HCT116 (cell line): ENCODE results near the gene RPS27. TPM values are rescaled to one million over a fixed set of nuclear protein-coding genes. Genes with fewer than 3 reads are reported as not detected.

Experiments used
- ATAC-seq: fragments of 200-7000 bp; cut with Tn5 transposase; 2 replicates; pipeline ENCODE4 v1.9.1; 2020; ENCODE audit warnings: mild to moderate bottlenecking, moderate library complexity
- BruUV-seq: library from RNA; stranded (reverse); fragments of 400-500 nt; replicated peaks from 2 replicates; lab custom pipeline; 2021; lab: Mats Ljungman, UMichigan
- CTCF ChIA-PET: fragments of 300-600 bp; sonication (Branson Sonifier 250); formaldehyde crosslinking; loops from one replicate; lab custom pipeline; 2021; ENCODE audit warnings: antibody characterized with exemption; lab: Charles Lee
- POLR2A ChIA-PET: fragments of 300-600, 350-600 bp; sonication (Branson Sonifier 250); formaldehyde crosslinking; loops from one replicate; lab custom pipeline; 2021; ENCODE audit warnings: antibody characterized with exemption; lab: Charles Lee
- RAD21 ChIA-PET, 2 experiments: fragments of 300-600 bp; sonication (Branson Sonifier 250); formaldehyde crosslinking; loops; one replicate each; lab custom pipeline; 2023; ENCODE audit warnings: low total read pairs in 2 of 2; ENCODE audit not compliant: uncharacterized antibody in 2 of 2, unreplicated experiment in 2 of 2, low non-redundant PET in 1 of 2; lab: Charles Lee
- DNase-seq: peaks from one replicate; pipeline ENCODE4 v3.0.0-alpha.2; 2010; ENCODE audit warnings: low read depth, low spot score
- H2AFZ ChIP-seq: fragments of 200-600 bp; shearing (Covaris generic), sonication (generic); 2 replicates; pipeline ENCODE4 v1.6.1; 2017; ENCODE audit warnings: low read depth, mixed run types, mixed read lengths, antibody characterized with exemption, low read length; ENCODE audit not compliant: poor library complexity, severe bottlenecking
- H3K27ac ChIP-seq: 2 replicates; pipeline ENCODE4 v1.5.1; 2012; ENCODE audit warnings: low read depth, low read length
- H3K27me3 ChIP-seq: fragments of 200-600 bp; sonication (generic); 2 replicates; pipeline ENCODE4 v1.6.1; 2016; ENCODE audit warnings: mixed run types, low read length, mixed read lengths; ENCODE audit not compliant: insufficient read depth
- H3K36me3 ChIP-seq, 2 experiments: fragments of 200-500 bp in 1 of 2; fragments of 200-600 bp in 1 of 2; sonication (Bioruptor generic) in 1 of 2; sonication (generic) in 1 of 2; 2 replicates each; pipeline versions ENCODE4 v1.5.1 to v1.6.1; 2014 to 2016; ENCODE audit warnings: low read length in 2 of 2, inconsistent platforms in 1 of 2, mixed read lengths in 1 of 2, mixed run types in 1 of 2; ENCODE audit not compliant: insufficient read depth in 2 of 2, control insufficient read depth in 1 of 2
- H3K4me1 ChIP-seq, 2 experiments: fragments of 200-600 bp in 1 of 2; sonication (generic) in 1 of 2; 2 replicates each; pipeline versions ENCODE4 v1.5.1 to v1.6.1; 2012 to 2017; ENCODE audit warnings: low read length in 2 of 2, inconsistent platforms in 1 of 2, mild to moderate bottlenecking in 1 of 2, mixed read lengths in 1 of 2, mixed run types in 1 of 2, moderate library complexity in 1 of 2; ENCODE audit not compliant: insufficient read depth in 2 of 2, control insufficient read depth in 1 of 2
- H3K4me2 ChIP-seq: fragments of 200-600 bp; sonication (generic); 2 replicates; pipeline ENCODE4 v1.6.1; 2017; ENCODE audit warnings: mixed run types, low read length, mixed read lengths
- H3K4me3 ChIP-seq, 2 experiments: fragments of 200-600 bp in 1 of 2; sonication (generic) in 1 of 2; replicated peaks in 1 of 2; 2 replicates each; pipeline ENCODE4 v1.5.1; 2011 to 2016; ENCODE audit warnings: low read length in 2 of 2, control low read depth in 1 of 2, low read depth in 1 of 2, mild to moderate bottlenecking in 1 of 2, mixed read lengths in 1 of 2, mixed run types in 1 of 2
- H3K79me2 ChIP-seq: fragments of 200-600 bp; sonication (generic); 2 replicates; pipeline ENCODE4 v1.6.1; 2017; ENCODE audit warnings: mild to moderate bottlenecking, mixed run types, low read length, moderate library complexity, mixed read lengths; ENCODE audit not compliant: insufficient read depth
- H3K9ac ChIP-seq: fragments of 200-600 bp; sonication (generic); 2 replicates; pipeline ENCODE4 v1.6.1; 2016; ENCODE audit warnings: low read length, mixed read lengths
- H3K9me2 ChIP-seq: fragments of 200-600 bp; sonication (generic), shearing (Covaris generic); 2 replicates; pipeline ENCODE4 v1.6.1; 2017; ENCODE audit warnings: mixed run types, mild to moderate bottlenecking, moderate library complexity; ENCODE audit not compliant: insufficient read depth
- H3K9me3 ChIP-seq, 2 experiments: fragments of 200-500 bp in 1 of 2; fragments of 200-600 bp in 1 of 2; sonication (Bioruptor generic) in 1 of 2; sonication (generic) in 1 of 2; 2 replicates each; pipeline ENCODE4 v1.6.1; 2014 to 2017; ENCODE audit warnings: low read length in 2 of 2, mixed read lengths in 2 of 2, inconsistent platforms in 1 of 2, low read depth in 1 of 2, mild to moderate bottlenecking in 1 of 2, mixed run types in 1 of 2, moderate library complexity in 1 of 2; ENCODE audit not compliant: control insufficient read depth in 1 of 2, insufficient read depth in 1 of 2
- H4K20me1 ChIP-seq: fragments of 200-600 bp; sonication (generic), shearing (Covaris generic); 2 replicates; pipeline ENCODE4 v1.6.1; 2017; ENCODE audit warnings: mixed run types, mild to moderate bottlenecking, moderate library complexity; ENCODE audit not compliant: insufficient read depth
- CBX3 ChIP-seq: IDR thresholded peaks from 2 replicates; pipeline ENCODE4 v1.6.1; 2012; ENCODE audit warnings: low read depth
- CEBPB ChIP-seq: IDR thresholded peaks from 2 replicates; pipeline ENCODE4 v1.6.1; 2012; ENCODE audit warnings: low read depth
- EGR1 ChIP-seq: IDR thresholded peaks from 2 replicates; pipeline ENCODE4 v1.6.1; 2012; ENCODE audit warnings: low read depth
- ELF1 ChIP-seq: IDR thresholded peaks from 2 replicates; pipeline ENCODE4 v1.6.1; 2012; ENCODE audit warnings: low read depth, borderline replicate concordance
- EZH2 ChIP-seq: fragments of 200-600 bp; sonication (generic); IDR thresholded peaks from 2 replicates; pipeline ENCODE4 v1.6.1; 2017; ENCODE audit warnings: antibody characterized with exemption, mixed run types
- EZH2phosphoT487 ChIP-seq: fragments of 200-600 bp; IDR thresholded peaks from 2 replicates; pipeline ENCODE4 v1.6.1; 2018; ENCODE audit warnings: antibody characterized with exemption, borderline replicate concordance
- FOSL1 ChIP-seq: IDR thresholded peaks from 2 replicates; pipeline ENCODE4 v1.6.1; 2012; ENCODE audit warnings: low read depth
- JUND ChIP-seq: IDR thresholded peaks from 2 replicates; pipeline ENCODE4 v1.6.1; 2012
- POLR2A ChIP-seq: IDR thresholded peaks from 2 replicates; pipeline ENCODE4 v1.7.0; 2011; ENCODE audit warnings: borderline replicate concordance; ENCODE audit not compliant: insufficient read depth, insufficient read length; ENCODE audit errors: extremely low read depth
- POLR2AphosphoS5 ChIP-seq: IDR thresholded peaks from 2 replicates; pipeline ENCODE4 v1.6.1; 2011; ENCODE audit warnings: mild to moderate bottlenecking, low read depth, low read length, moderate library complexity
- RAD21 ChIP-seq: IDR thresholded peaks from 2 replicates; pipeline ENCODE4 v1.6.1; 2012; ENCODE audit warnings: low read depth, mild to moderate bottlenecking
- SP1 ChIP-seq: IDR thresholded peaks from 2 replicates; pipeline ENCODE4 v1.6.1; 2012; ENCODE audit warnings: low read depth
- SRF ChIP-seq: IDR thresholded peaks from 2 replicates; pipeline ENCODE4 v1.6.1; 2012; ENCODE audit warnings: low read depth
- TCF7L2 ChIP-seq: IDR thresholded peaks from 2 replicates; pipeline ENCODE4 v1.7.0; 2011; ENCODE audit warnings: borderline replicate concordance, inconsistent platforms; ENCODE audit not compliant: insufficient read depth, insufficient read length; ENCODE audit errors: extremely low read depth
- YY1 ChIP-seq: IDR thresholded peaks from 2 replicates; pipeline ENCODE4 v1.6.1; 2011; ENCODE audit warnings: low read length, low read depth, moderate library complexity, mild to moderate bottlenecking; ENCODE audit not compliant: insufficient replicate concordance; ENCODE audit errors: extremely low read depth
- ZFX ChIP-seq: fragments of 450-650 bp; IDR thresholded peaks from 2 replicates; pipeline ENCODE4 v1.6.1; 2017
- ZNF274 ChIP-seq: fragments of 200-500 bp; sonication (Bioruptor generic); IDR thresholded peaks from 2 replicates; pipeline ENCODE4 v1.6.1; 2014; ENCODE audit warnings: mild to moderate bottlenecking, low read depth, low read length, inconsistent platforms
- intact Hi-C: fragments of 100-400 bp; cut with micrococcal nuclease; formaldehyde crosslinking; loops from 2 replicates; pipeline ENCODE4 v1.10.0; 2022
- total RNA-seq: library from RNA; stranded (reverse); gene quantifications from one replicate; pipeline ENCODE4 v1.2.1, GENCODE V29; 2021; ENCODE audit not compliant: unreplicated experiment
- TF ChIP-seq, protein P1 (sequence below), 3 experiments: fragments of 200-600 bp in 1 of 3; sonication (generic) in 1 of 3; IDR thresholded peaks in 2 of 3; conservative IDR thresholded peaks in 1 of 3; 2 replicates each; pipeline ENCODE4 v1.5.1; 2012 to 2017; ENCODE audit warnings: low read depth in 2 of 3, low read length in 2 of 3, antibody characterized with exemption in 1 of 3, borderline replicate concordance in 1 of 3, control low read depth in 1 of 3, mild to moderate bottlenecking in 1 of 3, mixed read lengths in 1 of 3, mixed run types in 1 of 3, moderate library complexity in 1 of 3; ENCODE audit not compliant: insufficient read depth in 1 of 3
- TF ChIP-seq, protein P2 (sequence below): IDR thresholded peaks from 2 replicates; pipeline ENCODE4 v1.6.1; 2012
- TF ChIP-seq, protein P3 (sequence below): IDR thresholded peaks from 2 replicates; pipeline ENCODE4 v1.6.1; 2011; ENCODE audit warnings: mild to moderate bottlenecking, low read length, moderate library complexity; ENCODE audit not compliant: insufficient replicate concordance; ENCODE audit errors: extremely low read depth
- TF ChIP-seq, protein P4 (sequence below): IDR thresholded peaks from 2 replicates; pipeline ENCODE4 v1.6.1; 2012

RPS27 gene
- total RNA-seq, 1 experiment from 2014 or later = 1,905 TPM

DNA sequence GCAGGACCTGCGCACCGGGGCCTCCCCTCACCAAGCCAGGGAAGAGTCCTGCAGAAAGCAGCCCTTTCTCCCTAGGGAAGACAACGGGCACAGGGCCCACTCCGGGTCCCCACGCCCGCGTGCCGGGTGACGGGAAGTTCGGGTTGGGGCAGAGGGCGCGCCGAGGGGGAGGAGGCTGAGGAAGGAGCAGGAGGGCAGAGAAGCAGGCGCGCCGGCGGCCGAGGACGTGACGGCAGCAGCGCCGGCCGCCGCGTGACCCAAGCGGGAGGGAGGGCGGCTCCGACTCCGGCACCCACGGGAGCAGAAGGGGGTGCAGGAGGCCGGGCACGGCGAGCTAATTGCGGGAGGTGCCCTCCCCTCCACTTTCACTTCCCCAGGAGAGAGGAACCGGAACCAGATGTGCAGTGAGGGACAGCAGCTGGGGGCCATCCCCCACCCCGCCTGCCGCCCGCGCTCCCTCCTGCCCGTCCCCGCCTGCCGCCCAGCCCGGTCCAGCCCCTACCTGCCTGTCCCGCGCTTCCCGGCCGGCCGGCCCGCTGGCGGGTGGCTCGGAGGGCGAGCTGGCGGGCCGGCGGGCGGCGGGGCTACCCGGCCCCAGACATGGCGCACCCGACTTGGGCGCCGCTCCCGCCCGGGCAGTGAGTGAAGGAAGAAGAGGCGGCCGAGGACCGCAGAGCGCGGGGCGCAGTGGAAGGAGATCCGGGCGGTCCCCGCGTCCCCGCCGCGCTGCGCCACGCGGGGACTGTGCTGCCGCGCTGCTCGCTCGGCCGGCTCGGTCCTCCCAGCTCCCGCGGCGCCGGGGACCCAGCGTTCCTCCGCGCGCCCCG, 44.6 kb upstream of the RPS27 start:
- Histone ChIP-seq H3K79me2 (peaks cover 24% of the 10 kb centered on the region; the same call in 1 of the 2 replicates), H3K9ac (peak overlapping the region; percentile 95), H3K4me1 (peaks cover 6 to 18% of the 10 kb centered on the region in 2 experiments; a peak in 3 of 4 replicates), H3K36me3 (peaks cover 14 to 15% of the 10 kb centered on the region in 2 experiments; a peak in 3 of 4 replicates), H3K9me3 (no peaks in the 10 kb centered on the region), H2AFZ (no peak overlapping the region), H3K4me2 (peak overlapping the region; percentile 90), H3K9me2 (no peaks in the 10 kb centered on the region), H3K27me3 (no peaks in the 10 kb centered on the region), H3K4me3 (peak overlapping the region; percentile 83 to 91), H3K27ac (peak overlapping the region; percentile 98), H4K20me1 (no peaks in the 10 kb centered on the region)
- ChIA-PET POLR2A (interaction anchor here (0.9 to 2.4 kb wide), 5 partner anchors 11 to 23 kb away, joined by 3 to 8 read pairs (median 3); partner anchors contain the start of genes CREB3L4 and GATAD2B), CTCF (interaction anchor here (0.7 to 1.9 kb wide), 13 partner anchors 8 to 149 kb away, joined by 3 to 14 read pairs (median 5); partner anchors contain the start of genes CREB3L4, CRTC2, JTB and RAB13), RAD21 (interaction anchor here in 1 of 2 experiments (1.2 kb wide), 1 partner anchor 23 kb away, joined by 4 read pairs; the partner anchor contains the start of gene GATAD2B)
- no TSS peak for BruUV-seq
- ATAC-seq (peak; percentile 71), DNase-seq (no peak)
- intact Hi-C loops = loop anchor here (1.0 to 2.0 kb wide), 2 partner anchors 41 to 149 kb away; partner anchors contain the start of gene RAB13
- TF ChIP-seq EZH2 (no peak), ZFX (peak; percentile 65; the same call in 1 of the 2 replicates), FOSL1 (no peak), POLR2AphosphoS5 (peak; percentile 20; the same call in 1 of the 2 replicates), EGR1 (no peak), ELF1 (no peak; the same call in 1 of the 2 replicates), JUND (no peak), TCF7L2 (peak; percentile 16), RAD21 (no peak), CBX3 (no peak), ZNF274 (no peak), CEBPB (no peak), SP1 (no peak), EZH2phosphoT487 (no peak), POLR2A (peak; percentile 62), SRF (no peak), YY1 (no peak)
- TF ChIP-seq, protein P1, sequence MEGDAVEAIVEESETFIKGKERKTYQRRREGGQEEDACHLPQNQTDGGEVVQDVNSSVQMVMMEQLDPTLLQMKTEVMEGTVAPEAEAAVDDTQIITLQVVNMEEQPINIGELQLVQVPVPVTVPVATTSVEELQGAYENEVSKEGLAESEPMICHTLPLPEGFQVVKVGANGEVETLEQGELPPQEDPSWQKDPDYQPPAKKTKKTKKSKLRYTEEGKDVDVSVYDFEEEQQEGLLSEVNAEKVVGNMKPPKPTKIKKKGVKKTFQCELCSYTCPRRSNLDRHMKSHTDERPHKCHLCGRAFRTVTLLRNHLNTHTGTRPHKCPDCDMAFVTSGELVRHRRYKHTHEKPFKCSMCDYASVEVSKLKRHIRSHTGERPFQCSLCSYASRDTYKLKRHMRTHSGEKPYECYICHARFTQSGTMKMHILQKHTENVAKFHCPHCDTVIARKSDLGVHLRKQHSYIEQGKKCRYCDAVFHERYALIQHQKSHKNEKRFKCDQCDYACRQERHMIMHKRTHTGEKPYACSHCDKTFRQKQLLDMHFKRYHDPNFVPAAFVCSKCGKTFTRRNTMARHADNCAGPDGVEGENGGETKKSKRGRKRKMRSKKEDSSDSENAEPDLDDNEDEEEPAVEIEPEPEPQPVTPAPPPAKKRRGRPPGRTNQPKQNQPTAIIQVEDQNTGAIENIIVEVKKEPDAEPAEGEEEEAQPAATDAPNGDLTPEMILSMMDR (IDR thresholded peaks at IDR 0.05 in 2 of 3, conservative IDR thresholded peaks at IDR 0.05 in 1 of 3; ENCODE audit: borderline replicate concordance in 1 of 3, insufficient read depth in 1 of 3, low read depth in 2 of 3, low read length in 2 of 3) = no peak
- TF ChIP-seq, protein P2, sequence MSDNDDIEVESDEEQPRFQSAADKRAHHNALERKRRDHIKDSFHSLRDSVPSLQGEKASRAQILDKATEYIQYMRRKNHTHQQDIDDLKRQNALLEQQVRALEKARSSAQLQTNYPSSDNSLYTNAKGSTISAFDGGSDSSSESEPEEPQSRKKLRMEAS = peak; percentile 75
- TF ChIP-seq, protein P3, sequence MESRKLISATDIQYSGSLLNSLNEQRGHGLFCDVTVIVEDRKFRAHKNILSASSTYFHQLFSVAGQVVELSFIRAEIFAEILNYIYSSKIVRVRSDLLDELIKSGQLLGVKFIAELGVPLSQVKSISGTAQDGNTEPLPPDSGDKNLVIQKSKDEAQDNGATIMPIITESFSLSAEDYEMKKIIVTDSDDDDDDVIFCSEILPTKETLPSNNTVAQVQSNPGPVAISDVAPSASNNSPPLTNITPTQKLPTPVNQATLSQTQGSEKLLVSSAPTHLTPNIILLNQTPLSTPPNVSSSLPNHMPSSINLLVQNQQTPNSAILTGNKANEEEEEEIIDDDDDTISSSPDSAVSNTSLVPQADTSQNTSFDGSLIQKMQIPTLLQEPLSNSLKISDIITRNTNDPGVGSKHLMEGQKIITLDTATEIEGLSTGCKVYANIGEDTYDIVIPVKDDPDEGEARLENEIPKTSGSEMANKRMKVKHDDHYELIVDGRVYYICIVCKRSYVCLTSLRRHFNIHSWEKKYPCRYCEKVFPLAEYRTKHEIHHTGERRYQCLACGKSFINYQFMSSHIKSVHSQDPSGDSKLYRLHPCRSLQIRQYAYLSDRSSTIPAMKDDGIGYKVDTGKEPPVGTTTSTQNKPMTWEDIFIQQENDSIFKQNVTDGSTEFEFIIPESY = no peak
- TF ChIP-seq, protein P4, sequence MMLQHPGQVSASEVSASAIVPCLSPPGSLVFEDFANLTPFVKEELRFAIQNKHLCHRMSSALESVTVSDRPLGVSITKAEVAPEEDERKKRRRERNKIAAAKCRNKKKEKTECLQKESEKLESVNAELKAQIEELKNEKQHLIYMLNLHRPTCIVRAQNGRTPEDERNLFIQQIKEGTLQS = no peak
